Measurements from ENCODE around the gene USP47. TPM values are rescaled to one million over a fixed set of nuclear protein-coding genes. Genes with fewer than 3 reads are reported as not detected.

USP47 gene
- total and polyA plus RNA-seq, 2 experiments from 2014 or later: 16.3 to 36.7 TPM

- TF ChIP-seq ZNF462 (CRISPR knock-in tag; IDR thresholded peaks at IDR 0.05) (no peak), NANOG (IDR thresholded peaks at IDR 0.05; ENCODE audit: borderline replicate concordance) (no peak), STAT1 (IDR thresholded peaks at IDR 0.05; ENCODE audit: unreplicated experiment) (no peak)
Measured at GRCh38 chr11:11965192-11965591, 123.4 kb downstream of the USP47 start (continued).

- Histone ChIP-seq H3K4me3 (no peak overlapping the region), H3K27me3 (ENCODE audit: insufficient read depth) (no peaks in the 10 kb centered on the region), H3K4me1 (ENCODE audit: insufficient read depth) (0 out of 2 replicates have a peak, but pooled peaks cover 1% of the 10 kb centered on the region), H3K27ac (ENCODE audit: low read depth) (no peak overlapping the region), H3K4me2 (no peak overlapping the region), H3F3A (replicated peaks; ENCODE audit: low read depth) (no peaks in the 10 kb centered on the region), H3K36me3 (ENCODE audit: insufficient read depth) (no peaks in the 10 kb centered on the region), H4K20me1 (replicated peaks; ENCODE audit: insufficient read depth) (no peaks in the 10 kb centered on the region), H3K79me2 (replicated peaks; ENCODE audit: insufficient read depth) (no peaks in the 10 kb centered on the region), H2AFZ (no peak overlapping the region), H3K9me2 (ENCODE audit: insufficient read depth) (no peaks in the 10 kb centered on the region)
- no peak overlapping the region for H3K27ac Mint-ChIP-seq
- H3K9me3 Mint-ChIP-seq: no peaks in the 10 kb centered on the region
- no peak for ATAC-seq
- peaks cover 14% of the 10 kb centered on the region for H3K27me3 Mint-ChIP-seq (ENCODE audit: insufficient read depth, low read depth, poor library complexity)
- 0 out of 3 replicates have a peak, but pooled peaks cover 2% of the 10 kb centered on the region for H3K36me3 Mint-ChIP-seq (ENCODE audit: low read depth)
- H3K4me3 Mint-ChIP-seq: no peak overlapping the region
- peaks cover 11% of the 10 kb centered on the region for H3K4me1 Mint-ChIP-seq
- no peak for DNase-seq (ENCODE audit: low spot score)
- no peak for TF ChIP-seq CREB1 (CRISPR knock-in tag; IDR thresholded peaks at IDR 0.05; ENCODE audit: low read depth)
- TF ChIP-seq NANOG (IDR thresholded peaks at IDR 0.05; ENCODE audit: borderline replicate concordance): no peak
- no peak for TF ChIP-seq ZNF462 (CRISPR knock-in tag; IDR thresholded peaks at IDR 0.05)
- TF ChIP-seq EZH2 (IDR thresholded peaks at IDR 0.05; ENCODE audit: low read depth, unreplicated experiment): no peak
- no peak for TF ChIP-seq ZNF331 (CRISPR knock-in tag; IDR thresholded peaks at IDR 0.05; ENCODE audit: low read depth)
- TF ChIP-seq ETS1 (IDR thresholded peaks at IDR 0.05): no peak
- no peak for TF ChIP-seq ZNF114 (CRISPR knock-in tag; IDR thresholded peaks at IDR 0.05)
Measured at GRCh38 chr11:11965656-11966353, 124.0 kb downstream of the USP47 start.
